Stimulated activated CD4-positive, alpha-beta T cell treated with anti-CD3 and anti-CD28 coated beads, TNF-alpha, amount 100 ng/mL, for 48 hours (primary cell): ENCODE measurements around the gene CMIP.

ENCODE experiments used
- DNase-seq, 3 donors: peaks; one replicate each; pipeline ENCODE4 v3.0.0-alpha.2; 2020; ENCODE audit warnings: low read depth in 3 of 3

Gene CMIP

DNA sequence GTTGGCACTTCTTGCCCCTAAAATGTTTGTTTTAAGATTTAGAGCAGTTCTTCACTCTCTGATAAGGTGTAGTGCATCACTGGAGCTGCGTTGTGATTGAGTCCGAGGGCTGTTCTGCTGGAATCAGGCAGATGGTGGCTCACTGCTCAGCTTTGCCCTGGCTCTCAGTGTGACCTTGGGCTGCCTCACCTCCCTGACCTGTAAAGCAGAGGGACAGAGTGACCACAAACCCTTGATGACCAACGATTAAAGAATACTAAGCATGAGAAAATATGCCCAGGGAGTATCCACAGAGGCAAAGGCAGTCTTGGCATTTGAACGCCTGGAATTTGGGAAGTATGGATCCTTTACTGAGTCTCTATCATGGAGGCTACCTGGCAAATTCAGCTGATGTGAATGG is 18.1 kb downstream of the CMIP start:
- DNase-seq, result no peak

DNA sequence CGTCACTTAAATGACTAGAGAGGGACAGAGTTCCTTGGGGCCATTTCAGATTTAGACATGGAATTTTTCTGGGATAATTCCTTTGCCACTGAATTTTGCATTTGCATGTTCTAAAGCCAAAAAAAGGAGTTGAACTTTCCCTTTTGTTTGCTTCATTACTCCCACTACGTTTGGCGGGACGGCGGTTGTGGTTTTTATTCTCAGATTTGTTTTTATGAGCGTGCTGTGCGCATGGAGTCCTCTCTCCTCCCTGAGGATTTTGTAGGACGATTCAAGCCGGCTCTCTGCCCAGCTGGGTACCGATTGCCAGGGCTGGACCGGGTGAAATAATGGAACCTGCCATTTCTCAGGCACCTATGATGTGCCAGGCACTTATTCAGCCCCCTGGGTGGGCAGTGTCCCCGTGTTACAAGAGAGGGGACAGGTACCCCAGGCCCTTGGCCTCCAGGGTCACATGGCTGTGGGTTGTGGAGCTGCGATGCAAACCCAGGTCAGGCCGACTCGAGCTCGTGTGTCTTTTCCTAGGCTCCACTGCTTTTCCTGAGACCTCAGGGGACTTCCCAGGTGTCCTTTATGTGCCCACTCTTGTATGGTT is 18.8 kb downstream of the CMIP start:
- DNase-seq, result no peak

DNA sequence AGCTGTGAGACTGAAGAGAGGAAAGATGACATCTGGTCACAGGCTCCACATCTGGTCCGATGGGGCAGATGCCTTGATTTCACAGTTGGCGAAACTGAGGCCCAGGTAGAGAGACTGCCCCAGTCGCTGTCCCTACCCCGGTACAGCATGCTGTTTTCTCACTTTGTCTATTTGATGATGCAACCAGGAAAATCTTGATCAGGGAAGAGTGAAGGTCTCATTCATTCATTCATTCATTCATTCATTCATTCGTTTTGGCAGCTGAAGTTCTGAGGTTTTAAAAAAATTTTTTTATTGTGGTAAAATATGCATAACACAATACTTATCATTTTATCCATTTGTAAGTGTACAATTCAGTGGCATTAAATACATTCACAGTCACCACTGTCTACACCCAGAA is 19.7 kb downstream of the CMIP start:
- DNase-seq, result no peak

DNA sequence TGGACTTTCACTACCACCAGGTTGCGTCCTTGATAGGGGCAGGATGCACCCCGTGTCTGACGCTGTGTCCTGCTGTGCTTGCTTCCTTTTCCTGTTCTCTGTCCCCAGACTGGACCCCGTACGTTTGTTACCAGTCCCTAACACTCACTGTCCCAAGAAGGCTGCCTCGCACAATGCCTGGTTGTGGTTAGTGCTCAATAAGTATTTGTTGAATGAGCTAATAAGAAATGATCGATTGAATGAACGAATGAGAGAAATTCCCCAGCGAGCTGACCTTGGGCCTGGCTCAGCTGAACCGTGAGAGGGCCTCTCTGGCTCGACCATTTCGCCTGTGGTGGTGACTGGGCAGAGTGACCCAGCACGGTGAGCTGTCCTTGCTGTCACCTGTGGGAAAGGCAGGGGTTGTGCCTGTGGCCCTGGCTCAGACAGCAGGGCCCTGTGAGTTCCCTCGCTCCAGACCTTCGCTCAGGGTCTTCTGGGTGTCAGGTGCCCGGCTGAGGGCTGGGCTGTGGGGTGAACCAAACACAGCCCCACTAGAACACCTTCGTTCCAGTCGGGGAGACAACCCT is 20.9 kb downstream of the CMIP start:
- DNase-seq, result no peak

DNA sequence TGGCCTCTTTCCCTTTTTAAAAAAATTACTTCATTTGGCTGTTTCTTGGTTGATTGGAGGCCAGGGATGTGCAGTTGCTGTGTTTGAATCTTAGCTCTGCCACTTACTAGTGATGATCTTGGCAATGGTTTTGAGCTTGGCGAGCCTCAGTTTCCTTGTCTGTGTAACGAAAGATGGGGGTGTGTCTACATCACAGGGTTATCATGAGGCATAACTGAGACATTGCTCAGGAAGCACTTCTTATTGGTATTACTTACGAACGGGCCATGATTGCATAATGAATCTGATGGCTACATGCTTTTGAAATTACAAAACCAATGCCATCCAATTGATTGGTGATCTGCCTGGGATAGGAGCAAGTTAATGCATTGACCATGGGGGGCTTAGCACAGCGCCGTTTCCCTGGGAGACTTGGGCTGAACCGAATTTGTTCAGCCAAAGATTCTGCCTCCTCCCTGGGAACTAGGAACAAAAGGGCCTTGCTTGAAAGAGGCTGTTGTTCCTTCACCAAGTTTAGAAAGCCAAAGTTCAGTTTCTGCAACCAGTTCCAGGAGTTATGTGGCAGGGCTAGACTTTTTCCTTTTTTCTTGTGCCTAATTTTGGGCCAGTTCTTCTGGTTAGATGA is 21.9 kb downstream of the CMIP start:
- DNase-seq, result no peak

DNA sequence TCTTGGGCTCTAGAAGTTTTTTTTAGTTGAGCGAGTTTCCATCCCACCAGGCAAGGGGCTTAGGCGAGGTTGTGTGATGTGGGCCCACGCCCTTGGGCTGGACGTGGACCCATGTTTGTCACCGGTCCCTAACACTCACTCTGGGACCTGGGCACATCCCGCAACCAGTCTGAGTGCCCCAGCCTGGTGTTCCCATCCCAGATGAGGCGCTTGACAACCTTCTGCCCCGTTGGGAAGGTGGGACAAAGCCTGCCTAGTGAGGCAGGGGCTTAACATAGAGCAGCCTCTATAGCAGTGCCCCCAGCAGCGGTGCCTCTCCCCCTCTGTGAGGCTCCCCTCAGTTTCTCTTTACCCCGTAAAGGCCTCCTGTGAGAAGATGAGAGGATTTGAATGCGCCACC is 22.5 kb downstream of the CMIP start:
- DNase-seq, result no peak

DNA sequence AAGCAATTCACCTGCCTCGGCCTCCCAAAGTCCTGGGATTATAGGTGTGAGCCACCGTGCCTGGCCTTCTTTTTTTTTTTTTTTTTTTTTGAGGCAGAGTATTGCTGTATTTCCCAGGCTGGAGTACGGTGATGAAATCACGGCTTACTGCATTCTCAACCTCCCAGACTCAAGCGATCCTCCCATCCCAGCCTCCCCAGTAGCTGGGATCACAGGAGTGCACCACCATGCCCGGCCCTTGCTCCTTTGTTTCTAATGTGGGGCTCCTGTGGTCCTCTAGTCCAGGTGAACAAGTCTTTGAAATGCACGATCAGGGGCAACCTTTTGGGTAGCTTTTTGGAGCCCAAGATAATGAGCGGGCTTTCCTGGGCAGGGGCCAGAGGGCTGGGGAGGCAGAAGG is 23.2 kb downstream of the CMIP start:
- DNase-seq, result no peak

DNA sequence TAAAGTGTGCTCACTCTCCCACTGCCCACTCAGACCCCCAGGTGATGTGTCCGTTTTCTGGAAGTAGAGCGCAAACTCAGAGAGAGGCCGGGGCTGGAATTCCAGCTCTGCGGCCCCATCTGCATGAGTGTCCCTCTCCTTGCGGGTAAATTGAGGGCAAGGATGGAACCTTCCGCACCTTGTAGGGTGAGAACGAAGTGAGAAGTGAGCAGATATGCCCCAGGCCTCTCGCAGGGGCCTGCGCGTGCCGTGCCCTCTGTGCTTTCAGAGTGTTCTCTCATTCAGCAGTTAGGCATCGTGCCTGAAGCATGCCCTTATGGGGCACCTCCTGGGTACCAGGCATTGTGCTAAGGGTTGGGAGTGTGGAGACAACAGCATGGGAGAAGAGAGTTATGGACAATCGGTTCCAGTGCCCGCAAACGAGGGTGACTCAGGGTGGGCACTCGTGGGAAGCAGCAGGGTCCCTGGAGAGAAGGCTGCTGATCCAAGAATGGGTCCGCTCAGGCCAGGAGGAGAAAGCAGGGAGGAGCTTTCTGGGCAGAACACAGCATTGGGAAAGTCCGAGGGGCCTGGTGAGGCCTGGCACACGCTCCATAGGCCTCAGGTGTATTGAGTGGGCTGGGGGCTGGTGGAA is 23.8 kb downstream of the CMIP start:
- DNase-seq, result no peak

DNA sequence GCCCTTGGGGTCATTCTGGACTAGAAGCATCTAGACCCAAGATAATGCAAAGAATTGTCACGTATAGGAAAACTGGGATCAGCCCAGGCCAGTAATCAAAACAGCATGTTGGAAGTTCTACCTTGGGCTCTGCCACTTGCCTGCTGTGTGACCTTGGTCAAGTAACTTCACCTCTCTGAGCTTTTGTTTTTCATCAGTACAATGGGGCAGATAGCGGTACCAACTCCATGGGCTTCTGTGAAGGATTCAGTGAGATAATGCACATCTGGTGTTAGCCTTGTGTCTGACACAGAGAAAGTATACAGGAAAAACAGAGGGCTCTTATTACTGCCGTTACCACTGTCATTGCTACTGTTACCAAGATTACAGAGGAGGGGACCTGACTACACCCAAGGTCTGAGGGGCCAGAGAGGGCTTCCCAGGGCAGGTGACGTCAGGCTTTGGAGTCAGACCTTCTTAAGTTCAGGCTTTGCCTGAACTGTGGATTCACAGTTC is 24.6 kb downstream of the CMIP start:
- DNase-seq, result no peak

DNA sequence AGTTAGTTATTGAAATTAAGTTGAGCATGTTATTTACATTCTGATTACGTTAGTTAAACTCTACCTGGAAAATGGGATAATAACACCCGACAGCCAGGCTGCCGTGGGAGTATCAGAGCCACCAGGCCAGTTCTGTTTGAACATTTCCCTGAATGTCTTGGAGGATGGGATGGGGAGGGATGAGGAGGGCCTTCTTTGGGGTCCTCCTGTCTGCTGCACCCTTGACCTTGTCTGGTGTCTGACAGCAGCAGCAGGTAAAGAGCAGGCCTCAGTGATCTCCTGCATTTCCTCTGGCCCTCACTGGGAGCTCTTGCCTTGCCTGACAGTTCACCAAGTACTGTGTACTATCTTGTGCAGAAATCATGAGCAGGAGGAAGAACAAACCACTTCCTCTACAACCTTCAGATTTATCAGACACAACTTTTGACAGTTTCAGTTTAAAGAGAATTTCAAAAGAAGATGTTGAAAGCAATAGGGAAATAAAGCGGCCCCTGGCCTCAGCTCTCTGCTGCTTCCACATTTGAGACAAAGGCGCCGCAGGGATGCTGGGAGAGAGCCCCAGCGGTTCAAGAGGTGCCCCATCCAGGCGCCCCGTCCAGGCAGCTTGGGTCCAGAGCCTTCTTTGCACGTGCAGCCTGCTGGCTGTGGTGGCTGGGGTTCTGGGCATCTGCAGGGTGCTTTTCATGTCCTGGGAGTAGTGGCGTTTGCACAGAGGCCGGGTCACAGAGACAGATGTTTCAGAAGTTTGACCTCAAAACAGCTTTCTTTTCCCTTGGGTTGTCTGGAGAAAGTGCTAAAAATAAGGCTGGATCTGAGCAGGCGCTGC is 25.3 kb downstream of the CMIP start:
- no peak for DNase-seq

DNA sequence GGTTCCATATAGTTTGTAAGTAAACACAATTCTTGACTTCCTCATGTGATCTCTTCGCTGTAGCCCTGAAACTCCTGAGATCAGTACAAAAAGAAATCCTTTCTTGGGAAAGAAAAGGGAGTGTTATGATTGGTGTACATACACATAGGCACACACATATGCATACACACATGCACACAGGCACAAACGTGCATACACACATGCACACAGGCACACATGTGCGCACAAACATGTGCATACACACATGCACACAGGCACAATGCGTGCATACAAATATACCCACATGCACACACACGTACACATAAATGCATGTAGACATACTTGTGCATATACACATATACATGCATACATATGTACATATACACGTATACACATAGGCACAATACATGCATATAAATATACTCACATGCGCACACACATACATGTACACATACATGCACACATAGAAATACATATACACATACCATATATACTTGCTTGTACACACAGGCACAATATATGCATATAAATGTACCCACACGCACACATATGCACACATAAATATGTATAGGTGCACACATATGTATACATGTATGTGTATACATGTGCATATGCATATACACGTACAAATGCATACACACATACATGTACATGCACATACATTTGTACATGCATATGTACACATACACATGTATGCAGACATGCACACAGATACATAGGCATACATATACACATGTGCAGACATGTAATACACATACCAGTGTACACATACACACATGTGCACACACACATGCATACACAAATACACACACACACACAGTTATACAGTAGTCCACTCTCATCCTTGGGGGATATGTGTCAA is 26.4 kb downstream of the CMIP start:
- DNase-seq, result no peak

DNA sequence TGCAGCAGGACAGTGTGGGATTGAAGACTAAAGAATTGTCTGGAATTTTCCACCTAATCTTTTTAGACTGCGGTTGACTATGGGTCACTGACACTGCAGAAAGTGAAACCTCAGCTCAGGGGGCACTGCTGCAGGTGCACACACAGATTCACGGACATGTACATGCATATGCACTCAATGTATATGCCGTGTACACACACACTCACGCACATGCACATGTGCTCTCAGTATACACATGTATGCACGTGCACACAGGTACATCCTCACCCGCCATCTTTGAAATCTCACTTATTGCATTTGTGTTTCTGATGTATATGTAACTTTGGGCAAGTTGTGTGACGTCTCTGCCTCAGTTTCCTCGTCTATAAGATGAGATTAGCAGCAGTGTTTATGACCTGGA is 27.3 kb downstream of the CMIP start:
- DNase-seq, result no peak

DNA sequence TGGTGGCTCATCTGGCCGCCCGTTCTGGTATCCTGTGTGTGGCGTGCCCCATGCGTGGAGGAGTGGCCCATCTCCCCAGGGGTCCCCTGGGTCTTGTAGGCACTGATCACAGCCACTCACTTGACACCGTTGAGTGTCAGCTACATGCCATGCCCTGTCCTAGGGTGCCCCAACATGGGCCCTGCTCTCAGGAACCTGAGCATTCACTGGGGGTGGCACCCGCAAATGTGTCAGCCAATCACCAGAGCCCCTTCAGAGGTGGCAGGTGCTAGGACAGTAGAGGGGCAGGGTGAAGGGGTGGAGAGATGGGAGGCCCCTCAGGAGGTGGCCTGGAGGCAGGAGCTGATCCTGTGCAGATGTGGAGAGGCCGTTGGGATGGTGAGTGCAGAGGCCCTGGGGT is 27.8 kb downstream of the CMIP start:
- no peak for DNase-seq

DNA sequence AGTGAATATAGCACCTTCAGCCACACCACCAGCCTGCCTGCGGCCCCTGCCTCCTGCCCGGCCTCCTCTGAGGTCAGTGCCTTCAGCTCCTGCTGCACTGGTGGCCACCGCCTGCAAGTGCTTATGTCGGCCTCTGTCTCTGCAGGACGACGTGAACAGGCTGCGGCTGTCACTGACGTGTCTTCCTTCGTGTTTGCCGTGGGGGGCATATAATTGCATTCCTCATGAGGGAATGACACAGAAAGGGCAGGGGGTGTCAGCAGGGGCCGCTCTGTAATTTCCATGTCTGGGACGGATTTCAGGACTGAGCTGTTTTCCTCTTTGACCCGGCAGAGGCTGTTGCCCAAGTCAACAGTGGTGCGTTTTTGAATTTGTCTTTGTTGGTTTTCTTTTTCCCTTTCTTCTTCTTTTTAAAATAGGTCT is 28.5 kb downstream of the CMIP start:
- DNase-seq, result no peak

DNA sequence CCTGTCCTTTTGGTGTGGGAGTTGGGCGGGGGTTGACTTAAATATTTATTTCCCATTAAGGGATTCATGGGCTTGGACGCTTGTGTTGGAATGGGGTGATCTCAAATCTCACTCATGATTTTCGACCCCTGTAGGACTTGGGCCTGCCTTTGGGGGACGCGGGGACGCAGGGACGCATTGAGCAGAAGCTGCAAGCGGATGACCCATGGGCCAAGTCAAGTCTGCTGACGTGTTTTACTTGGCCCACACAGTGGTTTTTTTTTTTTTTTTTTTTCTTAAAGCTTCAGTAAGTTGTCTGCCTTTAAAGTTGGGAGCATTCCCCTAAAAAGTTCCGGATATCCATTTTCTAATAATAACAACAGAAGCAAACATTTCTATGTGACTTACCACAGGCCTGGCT is 28.9 kb downstream of the CMIP start:
- no peak for DNase-seq

DNA sequence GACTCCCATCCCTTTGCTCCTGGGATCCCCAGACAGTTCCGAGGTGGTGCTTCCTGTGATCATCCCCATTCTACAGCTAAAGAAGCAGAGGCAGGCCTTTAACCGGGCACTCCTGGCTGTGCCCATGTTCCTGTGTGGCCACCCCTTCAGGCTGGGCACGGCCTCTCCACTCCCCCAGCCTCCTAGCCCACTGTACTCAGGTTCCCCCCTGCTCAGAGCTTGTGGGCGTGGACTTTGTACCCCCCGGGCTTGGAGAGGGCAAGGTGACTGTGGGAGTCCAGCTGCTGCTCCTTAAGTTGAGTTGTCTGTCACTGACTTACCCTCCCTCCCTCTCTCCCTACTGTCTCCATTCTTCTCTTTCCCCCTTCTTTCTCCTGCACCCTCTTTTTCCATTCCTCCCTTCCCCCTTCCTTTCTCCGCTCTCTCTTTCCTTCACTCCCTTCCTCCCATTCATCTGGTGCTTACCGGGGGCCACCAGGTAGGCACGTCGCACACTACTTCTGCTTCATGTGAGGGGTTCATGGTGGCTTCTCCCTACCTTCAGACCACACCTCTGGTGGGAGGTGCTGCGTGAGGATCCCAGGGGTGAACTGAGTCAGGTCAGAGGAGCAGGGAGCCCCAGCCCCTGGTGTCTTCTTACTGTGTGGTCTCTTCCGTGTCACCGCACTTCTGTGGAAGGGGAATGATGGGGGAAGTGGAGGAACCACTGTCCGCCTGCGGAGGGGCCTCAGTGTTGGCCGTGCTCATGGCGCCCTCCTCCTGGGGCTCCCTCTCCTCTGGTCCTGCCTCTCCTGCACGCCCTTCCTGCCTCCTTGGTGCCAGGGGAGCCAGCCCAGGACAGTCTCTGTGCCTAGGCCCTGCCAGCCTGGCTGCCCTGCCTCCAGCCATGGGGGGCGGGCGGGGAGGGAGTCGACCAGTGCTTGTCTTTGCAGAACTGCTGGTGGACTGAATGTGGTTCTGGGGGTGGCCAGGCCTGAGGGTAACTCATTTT is 29.7 kb downstream of the CMIP start:
- DNase-seq, result no peak

DNA sequence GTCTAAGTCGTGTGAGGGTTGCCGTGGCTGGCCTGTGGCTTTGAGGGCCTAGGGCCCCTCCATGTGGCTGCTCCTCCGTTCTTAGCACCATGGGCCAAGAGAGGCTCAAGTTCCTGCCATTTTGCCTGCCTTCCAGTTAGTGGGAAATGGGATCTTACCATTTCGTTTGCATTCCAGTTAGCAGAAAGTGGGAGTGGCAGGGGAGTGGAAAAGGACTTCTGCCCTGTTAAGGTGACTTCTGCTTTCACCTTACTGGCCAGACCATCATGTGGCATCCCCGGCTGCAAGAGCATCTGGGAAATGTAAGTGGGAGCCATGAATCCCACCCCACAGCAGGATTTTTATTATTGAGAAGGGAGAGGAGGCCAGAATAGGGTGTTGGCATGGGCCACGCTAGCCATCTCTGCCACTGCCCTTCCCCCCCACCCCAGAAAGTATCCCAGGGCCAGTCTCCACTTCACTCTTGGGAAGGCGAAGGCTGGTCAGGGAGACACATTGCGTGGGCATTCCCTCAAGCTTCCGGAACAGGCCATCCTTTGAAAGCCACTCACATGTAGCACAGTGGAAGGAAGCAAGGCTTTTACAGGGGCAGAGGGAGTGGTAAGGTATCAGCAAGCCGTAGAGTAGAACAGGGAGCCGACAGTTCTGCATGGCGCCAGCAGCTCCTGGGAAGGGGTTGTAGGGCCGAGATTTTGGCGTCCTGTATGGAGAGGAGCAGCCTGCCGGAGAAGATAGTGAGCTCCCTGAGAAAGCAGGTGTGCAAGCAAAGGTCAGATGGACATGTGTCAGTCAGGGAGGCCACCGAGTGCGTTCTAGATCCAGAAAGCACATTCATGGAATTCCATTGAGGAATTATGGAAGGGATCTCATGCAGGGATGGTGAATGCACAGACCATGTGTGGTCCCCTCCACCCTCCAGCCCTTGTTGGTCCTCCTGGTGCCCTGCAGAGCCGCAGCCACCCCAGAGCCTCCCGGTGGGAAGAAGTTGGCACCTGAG is 33.4 kb downstream of the CMIP start:
- no peak for DNase-seq

DNA sequence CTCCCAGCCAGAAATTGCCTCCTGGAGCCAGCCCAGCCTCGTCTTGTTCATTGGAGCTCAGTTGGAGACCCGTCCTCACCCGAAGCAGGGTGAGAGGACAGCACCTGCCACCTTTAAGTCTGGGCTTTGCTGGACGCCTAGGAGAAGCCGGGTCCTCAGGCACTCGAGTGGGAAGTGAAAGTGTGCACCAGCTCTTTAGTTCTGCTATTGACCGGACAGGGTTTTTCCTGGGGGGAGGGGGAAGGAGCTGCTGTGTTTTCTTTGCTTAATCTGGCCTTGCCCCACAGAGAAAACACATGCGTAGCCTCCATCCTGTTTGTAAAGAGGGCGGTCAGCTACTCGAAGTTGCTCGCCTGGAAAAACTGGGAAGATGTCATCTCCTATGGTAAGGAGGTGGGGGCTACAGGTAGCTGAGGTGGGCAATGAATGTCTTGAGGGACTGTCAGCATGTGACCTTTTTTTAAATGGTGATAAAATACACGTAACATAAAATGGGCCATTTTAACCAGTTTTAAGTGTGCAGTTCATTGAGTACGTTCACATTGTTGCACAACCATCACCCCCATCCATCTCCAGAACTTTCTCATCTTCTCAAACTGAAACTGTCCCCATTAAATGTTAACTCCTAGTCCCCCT is 34.4 kb downstream of the CMIP start:
- DNase-seq, result no peak
